Karpas-422 (cell line): Measurements from ENCODE around the gene CELF4. TPM values are rescaled to one million over a fixed set of nuclear protein-coding genes. Genes with fewer than 3 reads are reported as not detected.

ENCODE experiments used
- DNase-seq: peaks from one replicate; pipeline ENCODE4 v3.0.0-alpha.2; 2015
- H2AFZ ChIP-seq: fragments of 200-600 bp; sonication (generic); 2 replicates; pipeline ENCODE4 v1.6.1; 2014; ENCODE audit warnings: antibody characterized with exemption, low read length, mixed read lengths
- H3K27ac ChIP-seq: fragments of 200-600 bp; sonication (generic); 2 replicates; pipeline ENCODE4 v1.5.1; 2014; ENCODE audit warnings: mild to moderate bottlenecking, low read length, moderate library complexity
- H3K27me3 ChIP-seq: fragments of 200-600 bp; sonication (generic); 2 replicates; pipeline ENCODE4 v1.6.1; 2014; ENCODE audit warnings: low read length, mixed read lengths
- H3K36me3 ChIP-seq: fragments of 200-600 bp; sonication (generic); 2 replicates; pipeline ENCODE4 v1.6.1; 2014; ENCODE audit warnings: low read length, mixed read lengths; ENCODE audit not compliant: insufficient read depth
- H3K4me1 ChIP-seq: fragments of 200-600 bp; sonication (generic); 2 replicates; pipeline ENCODE4 v1.6.1; 2014; ENCODE audit warnings: mild to moderate bottlenecking, low read length, mixed read lengths
- H3K4me2 ChIP-seq: fragments of 200-600 bp; sonication (generic); 2 replicates; pipeline ENCODE4 v1.6.1; 2014; ENCODE audit warnings: low read length, low read depth, mild to moderate bottlenecking; ENCODE audit not compliant: poor library complexity, severe bottlenecking
- H3K4me3 ChIP-seq: fragments of 200-600 bp; sonication (generic); 2 replicates; pipeline ENCODE4 v1.5.1; 2014; ENCODE audit warnings: mild to moderate bottlenecking, antibody characterized with exemption, low read length, mixed read lengths
- H3K79me2 ChIP-seq: fragments of 200-600 bp; sonication (generic); 2 replicates; pipeline ENCODE4 v1.6.1; 2014; ENCODE audit warnings: mild to moderate bottlenecking, low read length, mixed read lengths
- H3K9ac ChIP-seq: fragments of 200-600 bp; sonication (generic); 2 replicates; pipeline ENCODE4 v1.6.0; 2014; ENCODE audit warnings: low read length
- H3K9me2 ChIP-seq: fragments of 200-600 bp; sonication (generic), shearing (Covaris generic); replicated peaks from 2 replicates; pipeline ENCODE4 v1.6.0; 2014; ENCODE audit warnings: mild to moderate bottlenecking, low read length, moderate library complexity; ENCODE audit not compliant: insufficient read depth
- H3K9me3 ChIP-seq: fragments of 300-700, 200-600 bp; sonication (generic); 2 replicates; pipeline ENCODE4 v1.6.1; 2014; ENCODE audit warnings: low read length, mixed read lengths
- H4K20me1 ChIP-seq: fragments of 200-600 bp; sonication (generic); 2 replicates; pipeline ENCODE4 v1.6.1; 2014; ENCODE audit warnings: mild to moderate bottlenecking, antibody characterized with exemption, low read length, low read depth; ENCODE audit not compliant: insufficient read depth
- total RNA-seq: library from RNA; depleted of rRNA; stranded (reverse); fragments of >200 nt; shearing (Covaris generic); gene quantifications from 2 replicates; pipeline ENCODE4 v1.2.3, GENCODE V29; 2014; ENCODE audit warnings: low replicate concordance

The CELF4 gene
- total RNA-seq, 1 experiment from 2014 or later, result not detected

- H2AFZ ChIP-seq, result no peak overlapping the region
Observed at GRCh38 chr18:37314534-37314933, 251.1 kb downstream of the CELF4 start.

GRCh38 chr18:37313624-37314023, 252.0 kb downstream of the CELF4 start:
- Histone ChIP-seq H3K4me1 (no peaks in the 10 kb centered on the region), H3K9me2 (no peaks in the 10 kb centered on the region), H3K4me2 (no peak overlapping the region), H3K27ac (no peak overlapping the region), H4K20me1 (no peaks in the 10 kb centered on the region), H3K79me2 (no peaks in the 10 kb centered on the region), H3K4me3 (no peak overlapping the region), H3K9me3 (no peaks in the 10 kb centered on the region), H3K36me3 (no peaks in the 10 kb centered on the region), H3K9ac (no peak overlapping the region), H2AFZ (no peak overlapping the region), H3K27me3 (no peaks in the 10 kb centered on the region)
- no peak for DNase-seq

More at GRCh38 chr18:37314534-37314933, 251.1 kb downstream of the CELF4 start:
- H3K4me3 ChIP-seq, result no peak overlapping the region
- H3K27me3 ChIP-seq, result no peaks in the 10 kb centered on the region
- H4K20me1 ChIP-seq, result no peaks in the 10 kb centered on the region
- H3K27ac ChIP-seq, result no peak overlapping the region
- H3K36me3 ChIP-seq, result no peaks in the 10 kb centered on the region
- H3K79me2 ChIP-seq, result no peaks in the 10 kb centered on the region
- no peaks in the 10 kb centered on the region for H3K9me3 ChIP-seq
- DNase-seq, result peak; percentile 49
- no peak overlapping the region for H3K4me2 ChIP-seq
- no peaks in the 10 kb centered on the region for H3K4me1 ChIP-seq
- H3K9me2 ChIP-seq, result no peaks in the 10 kb centered on the region
- H3K9ac ChIP-seq, result no peak overlapping the region

- Histone ChIP-seq H3K79me2 (no peaks in the 10 kb centered on the region), H3K36me3 (no peaks in the 10 kb centered on the region), H2AFZ (no peak overlapping the region), H3K9me2 (no peaks in the 10 kb centered on the region), H3K9ac (no peak overlapping the region), H3K9me3 (no peaks in the 10 kb centered on the region), H3K4me3 (no peak overlapping the region), H3K4me2 (no peak overlapping the region), H3K27me3 (no peaks in the 10 kb centered on the region), H4K20me1 (no peaks in the 10 kb centered on the region), H3K27ac (no peak overlapping the region), H3K4me1 (no peaks in the 10 kb centered on the region)
- DNase-seq, result no peak
Observed at GRCh38 chr18:37309861-37310260, 255.7 kb downstream of the CELF4 start.

- Histone ChIP-seq H3K9ac (no peak overlapping the region), H3K4me2 (no peak overlapping the region), H3K27ac (no peak overlapping the region), H3K36me3 (no peaks in the 10 kb centered on the region), H4K20me1 (no peaks in the 10 kb centered on the region), H3K27me3 (no peaks in the 10 kb centered on the region), H3K4me3 (no peak overlapping the region), H2AFZ (no peak overlapping the region), H3K79me2 (no peaks in the 10 kb centered on the region), H3K9me2 (no peaks in the 10 kb centered on the region), H3K9me3 (no peaks in the 10 kb centered on the region), H3K4me1 (no peaks in the 10 kb centered on the region)
- no peak for DNase-seq
Observed at GRCh38 chr18:37309059-37309458, 256.5 kb downstream of the CELF4 start.

- no peaks in the 10 kb centered on the region for H3K9me2 ChIP-seq
- H3K79me2 ChIP-seq, result no peaks in the 10 kb centered on the region
- DNase-seq, result no peak
- no peak overlapping the region for H3K27ac ChIP-seq
- no peak overlapping the region for H2AFZ ChIP-seq
- no peak overlapping the region for H3K4me2 ChIP-seq
- H4K20me1 ChIP-seq, result no peaks in the 10 kb centered on the region
- no peaks in the 10 kb centered on the region for H3K36me3 ChIP-seq
- H3K9me3 ChIP-seq, result no peaks in the 10 kb centered on the region
- H3K27me3 ChIP-seq, result no peaks in the 10 kb centered on the region
- H3K4me3 ChIP-seq, result no peak overlapping the region
- H3K9ac ChIP-seq, result no peak overlapping the region
- no peaks in the 10 kb centered on the region for H3K4me1 ChIP-seq
Observed at GRCh38 chr18:37307181-37307580, 258.4 kb downstream of the CELF4 start.

GRCh38 chr18:37306432-37306831, 259.2 kb downstream of the CELF4 start:
- Histone ChIP-seq H3K9me2 (no peaks in the 10 kb centered on the region), H3K9ac (no peak overlapping the region), H3K79me2 (no peaks in the 10 kb centered on the region), H2AFZ (no peak overlapping the region), H3K4me2 (no peak overlapping the region), H3K4me1 (no peaks in the 10 kb centered on the region), H3K27ac (no peak overlapping the region), H3K4me3 (no peak overlapping the region), H3K9me3 (no peaks in the 10 kb centered on the region), H3K36me3 (no peaks in the 10 kb centered on the region), H4K20me1 (no peaks in the 10 kb centered on the region), H3K27me3 (no peaks in the 10 kb centered on the region)
- no peak for DNase-seq

GRCh38 chr18:37305066-37305465, 260.5 kb downstream of the CELF4 start:
- Histone ChIP-seq H3K4me3 (no peak overlapping the region), H2AFZ (no peak overlapping the region), H3K27ac (no peak overlapping the region), H3K27me3 (no peaks in the 10 kb centered on the region), H3K9ac (no peak overlapping the region), H3K4me2 (no peak overlapping the region), H3K36me3 (no peaks in the 10 kb centered on the region), H3K4me1 (no peaks in the 10 kb centered on the region), H3K79me2 (no peaks in the 10 kb centered on the region), H3K9me3 (no peaks in the 10 kb centered on the region), H3K9me2 (no peaks in the 10 kb centered on the region), H4K20me1 (no peaks in the 10 kb centered on the region)
- no peak for DNase-seq

GRCh38 chr18:37304012-37304680, 261.5 kb downstream of the CELF4 start:
- Histone ChIP-seq H3K79me2 (no peaks in the 10 kb centered on the region), H3K9ac (no peak overlapping the region), H3K9me3 (no peaks in the 10 kb centered on the region), H3K4me2 (no peak overlapping the region), H3K36me3 (no peaks in the 10 kb centered on the region), H4K20me1 (no peaks in the 10 kb centered on the region), H3K27ac (no peak overlapping the region), H2AFZ (no peak overlapping the region), H3K9me2 (no peaks in the 10 kb centered on the region), H3K27me3 (no peaks in the 10 kb centered on the region), H3K4me3 (no peak overlapping the region), H3K4me1 (no peaks in the 10 kb centered on the region)
- DNase-seq, result no peak
